MM.1S (cell line): ENCODE results near the gene LPCAT3.

Experiments used
- DNase-seq: peaks from one replicate; pipeline ENCODE4 v3.0.0-alpha.2; 2015
- H2AFZ ChIP-seq: fragments of 300-600 bp; sonication (generic); 2 replicates; pipeline ENCODE4 v1.6.0; 2016; ENCODE audit warnings: antibody characterized with exemption, low read length
- H3F3A ChIP-seq: fragments of 300-600 bp; sonication (generic); 2 replicates; pipeline ENCODE4 v1.6.1; 2016; ENCODE audit warnings: mild to moderate bottlenecking, antibody characterized with exemption, low read length, moderate library complexity, mixed read lengths; ENCODE audit not compliant: insufficient read depth
- H3K27ac ChIP-seq: fragments of 300-600 bp; sonication (generic); 2 replicates; pipeline ENCODE4 v1.5.1; 2016; ENCODE audit warnings: mild to moderate bottlenecking, low read length
- H3K27me3 ChIP-seq: fragments of 300-600 bp; sonication (generic); replicated peaks from 2 replicates; pipeline ENCODE4 v1.6.0; 2016; ENCODE audit warnings: low read length; ENCODE audit not compliant: insufficient read depth
- H3K36me3 ChIP-seq: fragments of 300-600 bp; sonication (generic); replicated peaks from 2 replicates; pipeline ENCODE4 v1.6.1; 2016; ENCODE audit warnings: mild to moderate bottlenecking, low read length, mixed read lengths; ENCODE audit not compliant: insufficient read depth
- H3K4me1 ChIP-seq: fragments of 300-600 bp; sonication (generic); 2 replicates; pipeline ENCODE4 v1.6.1; 2016; ENCODE audit warnings: low read length, mixed read lengths
- H3K4me2 ChIP-seq: fragments of 300-600 bp; sonication (generic); 2 replicates; pipeline ENCODE4 v1.6.0; 2016; ENCODE audit warnings: low read depth, low read length
- H3K4me3 ChIP-seq: fragments of 300-600 bp; sonication (generic); 2 replicates; pipeline ENCODE4 v1.5.1; 2016; ENCODE audit warnings: low read length, mixed read lengths
- H3K79me2 ChIP-seq: fragments of 300-600 bp; sonication (generic); 2 replicates; pipeline ENCODE4 v1.6.1; 2016; ENCODE audit warnings: mixed run types, low read length, mixed read lengths
- H3K9ac ChIP-seq: fragments of 300-600 bp; sonication (generic); 2 replicates; pipeline ENCODE4 v1.6.1; 2016; ENCODE audit warnings: low read length, mixed read lengths
- H3K9me2 ChIP-seq: fragments of 300-600 bp; sonication (generic); replicated peaks from 2 replicates; pipeline ENCODE4 v1.6.1; 2016; ENCODE audit warnings: mild to moderate bottlenecking, low read length, mixed read lengths; ENCODE audit not compliant: insufficient read depth
- H3K9me3 ChIP-seq: fragments of 300-600 bp; sonication (generic); replicated peaks from 2 replicates; pipeline ENCODE4 v1.6.1; 2016; ENCODE audit warnings: mild to moderate bottlenecking, low read length, mixed read lengths; ENCODE audit not compliant: insufficient read depth
- H4K20me1 ChIP-seq: fragments of 300-600 bp; sonication (generic); 2 replicates; pipeline ENCODE4 v1.6.1; 2016; ENCODE audit warnings: mild to moderate bottlenecking, low read length, moderate library complexity, mixed read lengths; ENCODE audit not compliant: insufficient read depth
- EZH2 ChIP-seq: fragments of 300-600 bp; sonication (generic); optimal IDR thresholded peaks from 2 replicates; pipeline ENCODE3; 2017; ENCODE audit warnings: low read depth, mild to moderate bottlenecking, antibody characterized with exemption, low read length, mixed read lengths
- EZH2phosphoT487 ChIP-seq: fragments of 300-600 bp; sonication (generic); IDR thresholded peaks from 2 replicates; pipeline ENCODE4 v1.6.1; 2018; ENCODE audit warnings: antibody characterized with exemption, low read length
- TF ChIP-seq, protein P1 (sequence below): fragments of 300-600 bp; sonication (generic); IDR thresholded peaks from 2 replicates; pipeline ENCODE4 v1.5.1; 2016; ENCODE audit warnings: antibody characterized with exemption, low read length, mixed read lengths

LPCAT3 gene

GRCh38 chr12:7061138-7061537 lies 42.9 kb upstream of the LPCAT3 start:
- H3K36me3 ChIP-seq, result no peaks in the 10 kb centered on the region
- H3K27me3 ChIP-seq, result no peaks in the 10 kb centered on the region
- no peaks in the 10 kb centered on the region for H3K9me3 ChIP-seq
- H3K9me2 ChIP-seq, result no peaks in the 10 kb centered on the region
- H4K20me1 ChIP-seq, result no peaks in the 10 kb centered on the region
- H3K4me3 ChIP-seq, result no peak overlapping the region
- H3F3A ChIP-seq, result no peaks in the 10 kb centered on the region
- no peak overlapping the region for H3K9ac ChIP-seq
- H2AFZ ChIP-seq, result no peak overlapping the region
- H3K79me2 ChIP-seq, result no peaks in the 10 kb centered on the region
- no peak for DNase-seq
- no peak overlapping the region for H3K27ac ChIP-seq
- H3K4me1 ChIP-seq, result no peaks in the 10 kb centered on the region
- H3K4me2 ChIP-seq, result no peak overlapping the region
- TF ChIP-seq EZH2, result no peak
- no peak for TF ChIP-seq EZH2phosphoT487
- TF ChIP-seq, protein P1, sequence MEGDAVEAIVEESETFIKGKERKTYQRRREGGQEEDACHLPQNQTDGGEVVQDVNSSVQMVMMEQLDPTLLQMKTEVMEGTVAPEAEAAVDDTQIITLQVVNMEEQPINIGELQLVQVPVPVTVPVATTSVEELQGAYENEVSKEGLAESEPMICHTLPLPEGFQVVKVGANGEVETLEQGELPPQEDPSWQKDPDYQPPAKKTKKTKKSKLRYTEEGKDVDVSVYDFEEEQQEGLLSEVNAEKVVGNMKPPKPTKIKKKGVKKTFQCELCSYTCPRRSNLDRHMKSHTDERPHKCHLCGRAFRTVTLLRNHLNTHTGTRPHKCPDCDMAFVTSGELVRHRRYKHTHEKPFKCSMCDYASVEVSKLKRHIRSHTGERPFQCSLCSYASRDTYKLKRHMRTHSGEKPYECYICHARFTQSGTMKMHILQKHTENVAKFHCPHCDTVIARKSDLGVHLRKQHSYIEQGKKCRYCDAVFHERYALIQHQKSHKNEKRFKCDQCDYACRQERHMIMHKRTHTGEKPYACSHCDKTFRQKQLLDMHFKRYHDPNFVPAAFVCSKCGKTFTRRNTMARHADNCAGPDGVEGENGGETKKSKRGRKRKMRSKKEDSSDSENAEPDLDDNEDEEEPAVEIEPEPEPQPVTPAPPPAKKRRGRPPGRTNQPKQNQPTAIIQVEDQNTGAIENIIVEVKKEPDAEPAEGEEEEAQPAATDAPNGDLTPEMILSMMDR, result no peak

- H3K9ac ChIP-seq, result no peak within 1 kb of the TSS
- no peaks in the 10 kb centered on the region for H3K36me3 ChIP-seq
- no peaks in the 10 kb centered on the region for H4K20me1 ChIP-seq
- H3K79me2 ChIP-seq, result no peaks in the 10 kb centered on the region
- no peak within 1 kb of the TSS for H3K4me2 ChIP-seq
- no peaks in the 10 kb centered on the region for H3K9me3 ChIP-seq
- no peak within 1 kb of the TSS for H2AFZ ChIP-seq
- H3K4me3 ChIP-seq, result no peak within 1 kb of the TSS
- H3F3A ChIP-seq, result no peaks in the 10 kb centered on the region
- no peaks in the 10 kb centered on the region for H3K9me2 ChIP-seq
- no peak for DNase-seq
- H3K4me1 ChIP-seq, result no peaks in the 10 kb centered on the region
- no peaks in the 10 kb centered on the region for H3K27me3 ChIP-seq
- H3K27ac ChIP-seq, result no peak within 1 kb of the TSS
- no peak for TF ChIP-seq EZH2
- TF ChIP-seq EZH2phosphoT487, result no peak
- TF ChIP-seq, protein P1, result no peak
Observed at GRCh38 chr12:7060353-7060954, 42.2 kb upstream of the LPCAT3 start, which contains the start of gene C1S. Gene C1S, plus strand, starts transcription at chr12:7060718. Its CDS starts 1,195 bp downstream, at chr12:7061913.

DNA sequence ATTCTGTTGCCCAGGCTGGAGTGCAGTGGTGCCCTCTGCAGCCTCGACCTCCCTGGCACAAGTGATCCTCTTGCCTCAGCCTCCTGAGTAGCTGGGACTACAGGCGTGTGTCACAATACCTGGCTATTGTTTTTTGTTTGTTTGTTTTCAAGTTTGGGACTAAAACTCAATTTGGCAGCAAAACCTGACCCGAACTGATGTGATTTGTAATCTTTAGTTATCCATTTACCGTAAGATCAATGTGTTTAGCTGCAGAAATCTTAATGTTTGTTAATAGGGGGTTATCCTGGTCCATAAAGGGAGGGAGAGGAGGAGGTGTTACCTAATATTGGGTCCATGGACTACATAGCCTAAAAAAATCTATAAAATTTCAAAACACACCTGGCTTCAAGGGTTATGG lies 41.5 kb upstream of the LPCAT3 start:
- no peaks in the 10 kb centered on the region for H3F3A ChIP-seq
- no peak overlapping the region for H3K4me2 ChIP-seq
- H3K9me3 ChIP-seq, result no peaks in the 10 kb centered on the region
- no peak overlapping the region for H3K27ac ChIP-seq
- H3K9ac ChIP-seq, result no peak overlapping the region
- H3K4me1 ChIP-seq, result no peaks in the 10 kb centered on the region
- H3K27me3 ChIP-seq, result no peaks in the 10 kb centered on the region
- TF ChIP-seq EZH2phosphoT487, result no peak
- TF ChIP-seq, protein P1, result no peak
- H3K36me3 ChIP-seq, result no peaks in the 10 kb centered on the region
- no peaks in the 10 kb centered on the region for H4K20me1 ChIP-seq
- no peaks in the 10 kb centered on the region for H3K9me2 ChIP-seq
- no peak for DNase-seq
- no peaks in the 10 kb centered on the region for H3K79me2 ChIP-seq
- H2AFZ ChIP-seq, result no peak overlapping the region
- no peak overlapping the region for H3K4me3 ChIP-seq
